NK-92 (cell line): ENCODE results near the gene CARF.
A peak's percentile ranks its signal among the peaks of the same experiment; 100 is the strongest.
"Not testable (repeated sequence)": the region's sequence is repeated elsewhere in the genome, so short reads cannot be mapped to it uniquely, and the experiment has no call there.

ENCODE experiments used
- DNase-seq: peaks from one replicate; lab custom pipeline; 2025; ENCODE audit not compliant: unreplicated experiment; lab: John Stamatoyannopoulos, UW

The CARF gene, protein sequence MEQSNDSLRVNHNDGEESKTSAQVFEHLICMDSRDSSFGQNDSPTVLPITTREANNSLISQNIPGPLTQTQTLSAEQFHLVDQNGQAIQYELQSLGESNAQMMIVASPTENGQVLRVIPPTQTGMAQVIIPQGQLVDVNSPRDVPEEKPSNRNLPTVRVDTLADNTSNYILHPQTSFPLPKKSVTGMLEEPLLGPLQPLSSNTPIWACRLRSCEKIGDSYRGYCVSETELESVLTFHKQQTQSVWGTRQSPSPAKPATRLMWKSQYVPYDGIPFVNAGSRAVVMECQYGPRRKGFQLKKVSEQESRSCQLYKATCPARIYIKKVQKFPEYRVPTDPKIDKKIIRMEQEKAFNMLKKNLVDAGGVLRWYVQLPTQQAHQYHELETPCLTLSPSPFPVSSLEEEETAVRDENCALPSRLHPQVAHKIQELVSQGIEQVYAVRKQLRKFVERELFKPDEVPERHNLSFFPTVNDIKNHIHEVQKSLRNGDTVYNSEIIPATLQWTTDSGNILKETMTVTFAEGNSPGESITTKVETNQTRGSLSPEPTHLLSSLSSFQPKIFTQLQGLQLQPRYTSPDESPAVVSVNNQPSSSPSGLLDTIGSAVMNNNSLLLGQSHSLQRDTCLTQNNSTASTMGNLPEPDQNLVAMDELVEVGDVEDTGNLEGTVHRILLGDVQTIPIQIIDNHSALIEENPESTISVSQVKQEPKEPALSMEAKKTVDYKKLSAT

DNA sequence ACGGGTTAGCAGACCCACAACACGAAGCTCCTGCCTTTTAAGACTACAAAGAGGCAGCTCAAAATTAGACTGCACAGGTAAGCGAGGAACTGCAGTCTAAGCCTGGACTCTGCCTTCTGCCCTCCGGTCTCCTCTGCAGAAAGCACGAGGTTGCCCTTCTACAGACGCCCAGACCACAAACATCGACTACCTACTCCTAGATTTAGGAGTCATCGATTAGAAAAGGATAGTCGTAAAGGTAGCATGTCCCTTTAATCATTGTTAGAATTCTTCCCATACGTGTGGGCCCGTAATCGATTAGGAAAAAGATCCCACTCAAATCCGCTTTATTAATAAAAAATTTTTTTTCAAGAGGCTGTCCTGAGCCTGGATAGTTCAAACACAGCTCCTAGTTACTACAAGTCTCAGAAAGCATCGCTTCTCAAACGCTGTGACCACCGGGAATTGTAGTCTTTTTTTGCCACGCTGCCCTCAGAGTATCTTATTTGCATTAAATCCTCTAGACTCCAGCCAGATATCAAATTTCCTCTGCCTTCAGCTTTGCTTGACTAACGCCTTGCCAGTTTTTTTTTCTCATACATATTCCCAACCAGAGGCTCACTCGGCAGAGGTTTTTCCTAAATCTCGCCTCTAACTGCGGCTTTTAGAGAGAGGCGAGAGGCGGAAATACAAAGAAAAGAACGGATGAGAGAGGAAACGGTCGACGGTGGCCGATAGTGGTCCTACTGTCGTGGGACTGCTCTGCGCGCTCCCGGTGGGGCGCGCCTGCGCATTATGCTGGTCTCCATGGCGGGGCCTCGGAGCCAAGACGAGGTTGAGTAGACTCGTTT is at the start of gene CARF, which contains the start of gene WDR12:
CARF (plus strand) TSS at position 764 of the 830 bp plus-strand sequence. CDS start 29,628 bp downstream, outside the sequence.
WDR12 (minus strand) TSS at position 162 of the 830 bp plus-strand sequence. CDS start 197 bp downstream, outside the sequence.
- DNase-seq: peak; percentile 6

DNA sequence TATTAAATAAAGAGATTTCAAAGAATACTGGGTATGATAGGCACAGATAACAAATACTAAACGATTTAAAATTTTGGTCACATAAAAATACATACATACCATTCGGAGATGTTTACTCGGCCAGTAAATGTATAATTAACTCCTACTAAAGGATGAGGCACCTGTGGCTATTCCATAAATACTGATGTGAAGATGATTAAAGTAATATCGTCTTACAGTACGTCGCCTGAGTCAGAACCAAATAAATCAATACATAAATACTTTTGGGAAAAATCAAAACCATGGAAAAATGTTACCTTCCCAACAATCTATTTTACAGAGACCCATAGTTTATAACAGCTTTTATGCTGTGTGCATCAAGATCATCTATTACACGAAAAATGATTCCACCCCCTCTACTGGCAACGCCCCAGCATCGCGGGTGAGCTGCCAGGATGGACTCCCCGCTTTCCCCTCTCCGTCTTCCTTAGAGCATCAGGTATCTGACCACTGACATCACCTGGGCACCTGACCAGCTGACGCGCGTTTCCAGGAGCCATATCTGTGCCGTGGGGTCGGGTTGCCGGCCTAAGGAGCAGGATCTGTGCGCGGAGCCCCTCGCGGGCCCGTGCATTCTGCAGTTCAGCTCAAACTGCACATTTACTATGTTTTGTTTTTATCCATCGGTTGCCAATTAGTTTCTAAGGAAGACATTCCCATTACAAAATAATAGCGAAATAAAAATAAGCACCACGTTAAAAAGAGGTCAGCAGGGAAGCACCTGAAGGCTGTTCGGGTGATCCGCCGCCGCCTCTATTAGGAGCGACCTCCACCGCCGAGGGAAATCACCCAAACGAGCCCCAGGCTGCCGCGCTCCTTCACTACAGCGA is 41.4 kb upstream of the CARF start:
- DNase-seq: no peak

DNA sequence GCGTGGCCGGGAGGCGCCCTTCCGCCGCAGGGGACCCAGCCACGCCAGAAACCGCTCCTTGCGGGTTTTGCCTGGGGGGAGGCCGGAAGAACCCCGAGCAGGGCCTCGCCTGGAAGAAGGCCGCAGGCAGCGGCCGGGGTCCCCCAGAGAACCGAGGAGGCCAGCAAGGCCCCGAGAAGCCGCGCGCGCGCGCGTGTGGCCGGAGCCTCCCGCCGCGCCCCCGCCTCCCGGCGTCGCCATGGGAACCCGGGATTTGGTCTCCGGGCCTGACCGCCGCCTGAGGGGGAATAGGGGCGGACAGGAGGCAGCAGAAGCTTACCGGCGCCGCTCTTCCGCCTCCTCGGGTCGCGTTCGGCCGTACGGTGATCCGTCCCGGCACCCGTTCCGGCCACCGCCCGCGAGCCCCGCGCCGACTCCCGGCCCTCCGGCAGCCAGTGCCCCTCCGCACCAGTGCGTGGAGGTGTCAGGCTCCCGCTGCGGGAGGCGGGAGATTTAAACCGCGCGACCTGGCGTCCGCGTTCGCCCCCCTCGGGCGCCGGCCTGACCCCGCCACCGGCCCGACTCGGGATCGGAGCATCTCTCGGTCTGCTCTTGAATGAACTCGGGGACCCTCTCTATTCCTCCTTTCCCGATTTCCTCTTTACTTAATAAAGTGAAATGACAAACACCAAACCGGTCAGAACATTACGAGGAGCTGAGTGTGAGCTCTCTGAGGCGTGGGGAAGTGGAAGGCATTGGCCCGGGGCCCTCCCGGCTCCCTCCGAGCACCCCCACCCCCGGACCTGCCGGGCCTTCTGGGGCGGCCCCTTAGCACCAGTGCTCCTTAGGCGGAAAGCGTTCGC is 40.6 kb upstream of the CARF start, which contains the start of gene ICA1L:
ICA1L (minus strand) TSS at position 467 of the 842 bp plus-strand sequence. CDS start 42,757 bp downstream, outside the sequence.
- DNase-seq: no peak

DNA sequence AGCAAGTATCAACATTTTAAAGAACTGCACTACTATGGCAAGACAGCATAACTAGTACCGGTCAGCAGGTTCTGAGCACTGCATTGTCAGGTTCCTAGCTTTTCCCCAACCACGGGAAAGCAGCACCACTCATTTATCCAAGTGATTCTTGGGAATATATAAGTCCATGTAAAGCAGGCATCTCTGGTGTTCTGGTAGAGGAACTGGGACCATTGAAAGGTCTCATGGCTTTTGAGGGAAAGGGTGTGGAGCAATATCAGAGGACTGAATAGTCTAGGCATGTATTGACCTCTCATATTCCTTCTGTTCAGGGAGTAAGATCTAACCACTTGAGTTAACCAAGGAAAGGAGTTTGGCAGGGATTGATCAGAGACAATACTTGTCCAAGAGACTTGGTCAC is 34.4 kb upstream of the CARF start:
- no peak for DNase-seq

DNA sequence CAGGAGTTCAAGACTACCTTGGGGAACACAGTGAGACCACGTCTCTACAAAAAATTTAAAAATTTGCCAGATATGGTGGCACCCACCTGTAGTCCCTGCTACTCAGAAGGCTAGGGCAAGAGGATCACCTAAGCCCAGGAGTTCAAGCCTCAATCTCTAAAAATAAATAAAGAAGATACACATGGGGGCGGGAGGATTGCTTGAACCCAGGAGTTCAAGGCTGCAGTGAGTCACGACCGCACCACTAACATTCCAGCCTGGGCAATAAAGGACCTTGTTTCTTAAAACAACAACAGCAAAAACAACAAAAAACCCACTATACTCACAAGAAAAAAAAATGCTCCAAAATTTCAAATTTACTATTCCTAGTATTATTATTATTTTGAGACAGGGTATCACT is 30.5 kb upstream of the CARF start:
- no peak for DNase-seq

DNA sequence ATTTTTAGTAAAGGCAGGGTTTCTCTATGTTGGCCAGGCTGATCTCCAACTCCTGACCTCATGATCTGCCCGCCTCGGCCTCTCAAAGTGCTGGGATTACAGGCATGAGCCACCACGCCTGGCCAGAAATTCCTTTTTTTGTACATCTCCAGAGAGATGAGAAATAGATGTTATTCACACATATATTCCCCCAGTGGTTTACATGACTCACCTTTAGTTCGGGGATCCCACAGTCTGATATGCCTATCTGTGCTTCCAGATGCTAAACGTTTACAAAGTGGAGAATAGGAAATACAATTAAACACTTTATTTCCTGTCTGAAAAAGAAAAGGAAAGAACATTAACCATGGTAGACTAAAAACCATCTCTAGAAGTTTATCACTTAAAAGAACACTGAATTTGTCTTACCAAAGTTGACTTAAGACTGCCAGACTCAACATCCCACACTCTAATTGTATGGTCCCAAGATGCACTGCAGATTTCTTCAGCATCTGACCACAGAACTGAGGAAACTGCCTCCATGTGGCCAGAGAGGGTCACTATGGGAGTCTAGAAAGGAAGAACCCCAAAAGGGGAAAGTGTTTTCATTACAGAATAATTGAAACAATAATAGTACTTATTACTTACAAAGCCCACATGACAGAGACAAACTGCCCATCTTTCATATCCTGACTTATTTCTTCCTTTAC is 27.9 kb upstream of the CARF start:
- DNase-seq: no peak

DNA sequence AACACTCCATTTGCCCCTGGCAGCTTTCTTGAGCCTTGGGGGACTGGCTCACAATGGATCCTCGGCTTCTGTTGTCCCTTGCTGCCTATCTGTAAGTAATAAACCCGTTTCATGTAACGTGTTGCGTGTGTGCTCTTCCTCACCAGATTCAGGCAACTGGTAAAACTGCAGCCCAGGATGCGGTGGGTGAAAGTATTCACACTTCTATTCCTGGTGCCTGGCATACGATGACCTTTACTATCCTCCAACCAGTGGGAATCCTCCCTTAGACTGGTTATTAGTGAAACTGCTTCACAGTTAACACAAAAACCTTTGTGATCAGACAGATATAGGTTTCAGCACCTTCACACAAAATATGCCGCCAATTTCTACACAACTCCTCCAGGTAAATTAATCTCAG is 26.9 kb upstream of the CARF start:
- no peak for DNase-seq

DNA sequence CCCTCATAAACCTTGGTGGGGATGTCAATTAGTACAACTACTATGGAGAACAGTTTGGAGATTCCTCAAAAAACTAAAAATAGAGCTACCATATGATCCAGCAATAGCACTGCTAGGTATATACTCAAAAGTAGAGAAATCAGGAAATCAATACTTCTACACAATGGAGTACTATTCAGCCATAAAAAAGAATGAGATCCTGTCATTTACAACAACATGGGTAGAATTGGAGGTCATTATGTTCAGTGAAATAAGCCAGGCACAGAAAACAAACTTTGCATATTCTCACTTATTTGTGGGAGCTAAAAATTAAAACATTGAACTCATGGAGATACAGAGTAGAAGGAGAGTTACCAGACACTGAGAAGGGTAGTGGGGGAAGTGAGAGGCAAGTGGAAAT is 6.6 kb upstream of the CARF start:
- DNase-seq: not testable (repeated sequence)

DNA sequence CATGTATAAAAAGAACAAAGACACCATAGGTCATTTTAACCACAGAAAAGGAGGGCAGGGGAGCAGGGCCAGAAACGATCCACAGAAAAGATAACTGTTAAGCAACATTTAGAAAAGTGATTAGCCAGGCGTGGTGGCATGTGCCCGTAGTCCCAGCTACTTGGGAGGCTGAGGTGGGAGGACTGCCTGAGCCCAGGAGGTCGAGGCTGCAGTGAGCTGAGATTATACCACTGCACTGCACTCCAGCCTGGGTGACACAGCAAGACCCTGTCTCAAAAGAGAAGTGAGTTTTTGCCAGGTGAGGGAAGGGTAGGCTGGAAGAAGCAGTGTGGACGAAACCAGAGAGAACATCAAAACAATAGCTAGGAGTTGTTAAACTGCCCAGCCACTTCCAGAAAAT is 3.9 kb upstream of the CARF start:
- DNase-seq: no peak

DNA sequence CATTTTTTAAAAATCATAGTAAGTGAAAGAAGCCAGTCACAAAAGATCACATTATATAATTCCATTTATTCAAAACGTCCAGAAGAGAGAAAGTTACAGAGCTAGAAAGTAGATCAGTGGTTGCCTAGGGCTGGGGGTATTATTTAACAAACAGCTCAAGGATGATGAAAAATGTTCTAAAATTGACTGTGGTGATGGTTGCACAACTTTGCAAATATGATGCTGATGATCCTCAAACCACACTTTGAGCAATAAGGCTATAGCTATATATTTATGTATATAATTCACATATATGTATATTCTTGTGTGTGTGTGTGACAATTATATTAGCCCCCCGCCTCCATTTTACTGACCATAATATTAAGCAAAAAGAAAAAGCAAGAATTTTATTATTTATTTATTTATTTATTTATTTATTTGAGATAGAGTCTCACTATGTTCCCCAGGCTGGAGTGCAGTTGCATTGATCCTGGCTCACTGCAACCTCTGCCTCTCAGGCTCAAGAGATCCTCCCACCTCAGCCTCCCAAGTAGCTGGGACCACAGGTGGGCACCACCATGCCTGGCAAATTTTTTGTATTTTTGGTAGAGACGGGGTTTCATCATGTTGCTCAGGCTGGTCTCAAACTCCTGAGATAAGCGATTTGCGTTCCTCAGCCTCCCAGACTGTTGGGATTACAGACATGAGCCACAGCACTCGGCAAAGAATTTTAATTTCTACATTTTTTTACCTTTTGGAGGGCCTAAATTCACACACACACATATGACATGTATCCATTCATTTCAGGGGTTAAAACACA is 2.5 kb upstream of the CARF start:
- no peak for DNase-seq

DNA sequence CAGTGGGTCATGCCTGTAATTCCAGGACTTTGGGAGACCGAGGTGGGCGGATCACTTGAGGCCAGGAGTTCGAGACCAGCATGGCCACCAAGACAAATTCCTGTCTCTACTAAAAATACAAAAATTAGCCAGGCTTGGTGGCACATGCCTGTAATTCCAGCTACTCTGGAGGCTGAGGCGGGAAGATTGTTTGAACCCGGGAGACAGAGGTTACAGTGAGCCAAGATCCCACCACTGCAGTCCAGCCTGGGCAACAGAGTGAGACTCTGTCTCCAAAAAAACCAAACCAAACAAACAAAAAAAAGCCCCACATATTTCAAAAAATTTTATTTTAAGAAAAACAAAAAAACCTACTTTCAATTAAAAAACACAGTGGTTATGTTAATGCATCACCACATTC is 1.8 kb upstream of the CARF start:
- DNase-seq: not testable (repeated sequence)

DNA sequence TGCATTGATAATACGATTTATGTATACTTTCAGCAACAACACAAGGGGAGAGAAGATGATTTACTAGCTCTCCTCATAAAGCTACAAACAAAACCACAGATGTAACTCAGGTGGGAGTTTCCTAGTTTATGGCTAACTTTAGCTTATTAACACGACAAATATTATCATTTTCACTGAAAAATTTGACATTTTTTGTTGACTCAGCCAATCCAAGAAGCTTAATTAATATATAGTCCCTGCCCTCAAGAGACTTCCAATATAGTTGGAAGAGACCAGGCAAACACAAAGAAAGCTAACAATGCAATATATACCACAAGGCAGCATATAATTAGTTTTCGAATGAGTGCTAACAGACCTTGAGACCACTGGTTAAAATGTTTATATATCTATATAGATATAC is 1.4 kb upstream of the CARF start:
- DNase-seq: no peak

DNA sequence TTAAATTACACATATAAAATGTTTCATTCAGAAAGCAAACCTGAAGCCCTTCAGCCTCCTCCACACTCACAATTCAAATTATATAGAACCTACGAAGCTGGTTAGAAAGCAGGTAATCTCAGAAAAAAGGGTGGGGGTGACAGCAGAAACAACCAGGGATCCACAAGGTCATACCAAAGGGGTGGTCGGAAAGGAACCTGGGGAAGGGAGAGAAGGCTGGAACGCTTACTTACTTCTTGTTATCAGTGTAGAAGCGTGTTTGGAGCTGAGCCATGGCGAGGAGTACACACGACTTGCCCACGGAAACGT is 918 bp upstream of the CARF start:
- DNase-seq: no peak

DNA sequence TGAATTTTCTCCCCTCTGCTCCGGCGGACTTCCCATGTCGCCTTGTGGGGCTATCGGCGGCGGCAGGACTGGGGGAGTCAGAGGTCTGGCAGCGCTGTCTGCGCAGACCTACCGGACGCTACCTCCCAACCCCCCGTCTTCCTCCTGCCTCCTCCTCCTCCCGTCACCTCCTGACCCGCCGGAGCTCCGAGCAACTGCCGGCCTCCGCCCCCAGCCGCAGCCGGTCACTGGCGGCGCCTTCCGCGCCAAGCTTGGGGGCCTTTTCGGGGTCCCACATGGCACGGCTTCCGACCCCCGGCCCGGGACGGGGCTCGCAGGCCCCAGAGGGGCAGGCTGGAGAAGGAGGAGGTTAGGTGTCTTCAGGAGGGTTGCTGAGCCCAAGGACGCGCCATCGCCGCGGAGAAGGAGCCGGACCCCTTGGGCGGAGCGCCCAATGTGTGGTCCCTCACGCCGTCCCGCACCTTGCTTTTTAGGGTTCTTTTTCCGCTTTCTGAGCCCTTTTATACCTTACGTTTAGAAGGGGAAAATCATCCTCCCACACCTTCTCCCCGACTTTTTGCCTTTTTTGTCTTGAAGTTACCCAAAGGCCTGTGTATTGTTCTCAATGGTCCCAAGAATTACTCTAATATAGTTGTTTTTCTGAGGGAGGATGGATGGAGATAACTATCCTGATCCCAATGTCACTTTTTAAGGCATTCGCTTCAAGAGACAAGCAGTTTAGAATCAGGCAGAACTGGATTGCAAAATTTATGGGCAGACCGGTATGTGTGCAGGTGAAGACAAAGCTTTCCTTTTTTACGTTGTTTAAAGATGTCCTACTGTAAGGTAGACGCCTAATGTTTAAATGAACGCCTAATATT is 497 bp downstream of the CARF start:
- DNase-seq: not testable (repeated sequence)

DNA sequence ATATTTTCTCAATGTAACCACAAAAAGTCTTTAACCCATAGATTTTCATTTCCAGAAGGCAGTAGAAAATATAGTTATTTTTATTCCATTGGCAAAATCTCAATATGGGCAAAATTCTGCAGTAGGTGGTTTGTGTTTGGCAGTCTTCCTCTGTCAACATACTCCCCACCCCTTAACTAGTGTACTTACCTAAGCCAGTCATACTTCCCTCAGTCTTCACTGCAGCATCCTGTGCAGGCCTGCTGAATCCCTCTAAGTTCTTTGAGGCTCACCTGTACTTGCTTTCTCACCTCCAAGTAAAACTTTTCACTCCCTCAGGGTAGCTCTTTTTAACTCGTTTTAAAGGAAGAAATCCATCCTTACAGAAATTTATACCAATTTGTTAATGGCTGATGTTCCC is 6.8 kb downstream of the CARF start:
- no peak for DNase-seq

DNA sequence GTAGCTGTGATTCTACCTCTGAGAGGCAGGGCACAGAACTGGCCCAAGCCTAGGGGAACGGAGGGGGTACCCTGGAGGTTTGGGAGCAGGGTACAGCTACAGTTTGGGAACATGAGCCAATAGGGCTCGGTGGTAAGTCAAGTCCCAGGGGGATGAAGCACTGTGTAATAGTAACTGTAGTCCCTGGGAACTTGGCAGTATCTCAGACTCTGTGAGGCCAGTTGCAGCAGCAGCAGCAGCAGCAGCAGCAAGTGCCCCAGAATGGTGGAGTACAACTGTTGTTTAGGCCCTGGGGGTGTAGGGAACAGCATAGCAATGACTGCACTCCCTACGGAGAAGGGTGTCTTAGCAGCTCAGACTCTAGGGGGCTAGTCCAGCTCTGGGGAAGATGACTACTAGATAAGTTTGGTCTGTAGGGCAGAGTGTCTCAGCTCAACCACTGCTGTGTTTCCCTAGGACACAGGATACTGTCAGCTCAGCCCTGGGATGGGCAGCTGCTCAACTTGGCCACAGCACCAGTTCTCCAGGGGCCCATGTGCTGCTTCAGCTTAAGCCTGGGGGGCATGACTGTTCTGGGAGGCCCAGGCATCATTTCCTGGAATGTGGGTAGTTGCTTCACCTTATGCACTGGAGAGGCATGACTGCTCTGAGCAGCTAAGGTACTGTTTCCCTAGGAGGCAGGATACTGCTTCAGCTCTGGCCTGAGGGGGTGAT is 20.5 kb downstream of the CARF start:
- DNase-seq: no peak

DNA sequence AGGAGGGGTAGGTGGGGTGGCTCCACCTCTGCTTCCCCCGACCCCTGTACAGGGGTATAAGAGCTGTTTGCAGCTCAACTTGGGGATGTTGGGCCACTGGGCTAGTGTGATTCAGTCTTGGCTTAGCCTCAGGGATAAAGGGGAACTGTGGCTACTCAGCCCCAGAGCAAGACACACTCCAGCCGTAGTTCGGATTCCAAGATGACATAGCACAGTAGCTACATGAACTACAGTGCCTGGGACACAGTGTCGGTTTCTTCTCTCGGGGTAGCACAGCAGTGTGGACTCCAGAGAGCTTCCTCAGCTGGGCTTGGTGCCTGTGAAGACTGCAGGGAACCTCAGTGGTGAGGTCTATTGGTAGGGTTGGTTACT is 21.1 kb downstream of the CARF start:
- no peak for DNase-seq
